ENCODE measurements around the gene ASF1B. TPM values are rescaled to one million over a fixed set of nuclear protein-coding genes. Genes with fewer than 3 reads are reported as not detected.

The ASF1B gene
- polyA plus RNA-seq, 4 donors, result 3.1 to 26.2 (median 10.3) TPM

- peaks cover 0 to 39% (median 5%) of the 10 kb centered on the region in 3 donors for H3K36me3 ChIP-seq (ENCODE audit: control insufficient read depth in 3 of 3, insufficient read depth in 2 of 3, low read depth in 1 of 3, low read length in 3 of 3)
- peak overlapping the region in 2 of 3 donors; percentile 3 to 79 for H3K27ac ChIP-seq (ENCODE audit: low read depth in 1 of 3, low read length in 2 of 3)
- FAIRE-seq, result no peak
- peak overlapping the region in 2 of 3 donors; percentile 62 to 64 for H3K4me3 ChIP-seq (ENCODE audit: low read depth in 1 of 3, low read length in 3 of 3)
- DNase-seq, result no peak
- WGBS, 3 donors, result 16 to 24% (median 18%) methylated on average over 15 of the region's 15 CpGs
- H3K9me3 ChIP-seq (ENCODE audit: control insufficient read depth in 2 of 2, insufficient read depth in 1 of 2, low read depth in 1 of 2, low read length in 1 of 2), result peaks cover 0 to 11% of the 10 kb centered on the region in 2 donors
- no peaks in the 10 kb centered on the region for H3K27me3 ChIP-seq (ENCODE audit: control insufficient read depth in 3 of 3, insufficient read depth in 3 of 3, low read length in 3 of 3)
- H3K4me1 ChIP-seq (ENCODE audit: control insufficient read depth in 3 of 3, insufficient read depth in 2 of 3, low read depth in 1 of 3, low read length in 2 of 3), result peaks cover 0 to 9% (median 0%) of the 10 kb centered on the region in 3 donors
Measured at GRCh38 chr19:14091813-14092462, 44.5 kb downstream of the ASF1B start.

DNA sequence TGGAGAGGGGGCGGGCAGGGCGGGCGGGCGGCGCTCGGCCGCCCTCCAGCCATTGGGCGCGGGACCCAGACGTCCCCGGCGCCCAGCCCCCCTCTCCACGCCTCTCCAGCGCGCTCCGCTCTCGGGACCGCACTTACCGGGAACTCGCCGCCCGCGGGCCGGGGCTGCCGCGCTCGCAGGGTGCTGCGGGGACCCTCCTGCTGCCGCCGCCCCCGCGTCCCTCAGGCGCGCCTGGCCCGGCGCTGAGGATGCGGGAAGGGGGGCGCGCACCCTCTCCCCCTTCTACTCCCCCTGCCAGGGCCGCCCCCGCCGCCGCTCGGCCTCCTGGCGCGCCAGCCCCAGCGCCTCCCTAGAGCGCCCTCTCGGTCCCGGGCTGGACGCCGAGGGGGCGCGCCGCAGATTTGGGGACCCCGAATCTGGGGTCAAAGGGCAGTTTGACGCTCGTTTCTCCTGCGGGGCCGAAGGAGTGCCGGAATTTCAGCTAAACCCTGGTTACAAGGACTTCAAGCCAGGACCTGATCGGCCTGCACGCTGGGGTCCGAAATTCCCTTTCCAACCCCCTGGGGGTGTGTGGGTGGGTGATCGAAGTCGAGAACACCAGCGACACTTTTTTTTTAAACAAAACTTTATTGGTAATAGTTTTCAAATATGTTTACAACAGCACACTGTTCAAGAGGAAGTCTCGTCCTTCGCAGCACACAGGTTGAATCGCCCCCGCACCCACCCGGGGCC is 45.1 kb downstream of the ASF1B start:
- peaks cover 0 to 9% (median 0%) of the 10 kb centered on the region in 3 donors for H3K4me1 ChIP-seq (ENCODE audit: control insufficient read depth in 3 of 3, insufficient read depth in 2 of 3, low read depth in 1 of 3, low read length in 2 of 3)
- peaks cover 0 to 36% (median 5%) of the 10 kb centered on the region in 3 donors for H3K36me3 ChIP-seq (ENCODE audit: control insufficient read depth in 3 of 3, insufficient read depth in 2 of 3, low read depth in 1 of 3, low read length in 3 of 3)
- 0 to 1% (median 0%) methylated on average over 30 to 61 of the region's 72 CpGs for WGBS, 3 donors
- peak overlapping the region; percentile 71 to 85 (median 79) for H3K27ac ChIP-seq (ENCODE audit: low read depth in 1 of 3, low read length in 2 of 3)
- no peak for FAIRE-seq
- H3K27me3 ChIP-seq (ENCODE audit: control insufficient read depth in 3 of 3, insufficient read depth in 3 of 3, low read length in 3 of 3), result no peaks in the 10 kb centered on the region
- peak overlapping the region; percentile 62 to 73 (median 64) for H3K4me3 ChIP-seq (ENCODE audit: low read depth in 1 of 3, low read length in 3 of 3)
- DNase-seq, result peak; percentile 81 to 90
- H3K9me3 ChIP-seq (ENCODE audit: control insufficient read depth in 2 of 2, insufficient read depth in 1 of 2, low read depth in 1 of 2, low read length in 1 of 2), result peaks cover 0 to 11% of the 10 kb centered on the region in 2 donors

DNA sequence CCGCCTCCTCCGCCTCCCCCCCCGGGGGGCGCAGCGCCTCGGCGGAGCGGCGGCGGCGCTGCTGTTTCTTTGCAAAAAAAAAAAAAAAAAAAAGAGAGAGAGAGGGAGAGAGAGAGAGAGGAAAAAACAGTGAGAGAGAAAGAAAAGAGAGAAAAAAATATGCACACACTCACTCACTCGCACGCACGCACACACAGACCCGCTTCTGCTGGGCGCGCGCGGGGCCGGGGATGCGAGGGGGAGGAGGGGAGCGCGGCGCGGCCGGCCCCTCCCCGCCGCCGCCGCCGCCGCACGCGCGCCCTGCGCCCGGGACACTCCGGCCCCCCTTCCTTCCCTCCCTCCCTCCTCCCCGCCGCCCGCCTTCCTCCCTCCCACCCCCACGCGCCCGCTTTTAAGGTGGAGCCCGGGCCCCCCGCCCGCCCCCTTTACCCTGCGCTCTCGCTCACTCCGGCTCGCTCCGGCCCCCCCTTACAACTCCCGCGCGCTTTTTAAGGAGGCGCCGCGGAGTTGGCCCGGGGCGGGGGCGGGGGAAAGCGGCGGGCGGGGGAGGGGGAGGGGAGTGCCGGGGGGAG is 45.8 kb downstream of the ASF1B start, which contains the start of gene SAMD1:
SAMD1 (minus strand) TSS at position 243 of the 572 bp plus-strand sequence.
- DNase-seq, result peak; percentile 74 to 91
- Histone ChIP-seq H3K27me3 (ENCODE audit: control insufficient read depth in 3 of 3, insufficient read depth in 3 of 3, low read length in 3 of 3) (no peaks in the 10 kb centered on the region), H3K36me3 (ENCODE audit: control insufficient read depth in 3 of 3, insufficient read depth in 2 of 3, low read depth in 1 of 3, low read length in 3 of 3) (peaks cover 0 to 33% (median 5%) of the 10 kb centered on the region in 3 donors), H3K27ac (ENCODE audit: low read depth in 1 of 3, low read length in 2 of 3) (peak within 1 kb of the TSS; percentile 71 to 85 (median 79)), H3K4me3 (ENCODE audit: low read depth in 1 of 3, low read length in 3 of 3) (peak within 1 kb of the TSS; percentile 62 to 73 (median 64)), H3K9me3 (ENCODE audit: control insufficient read depth in 2 of 2, insufficient read depth in 1 of 2, low read depth in 1 of 2, low read length in 1 of 2) (peaks cover 0 to 11% of the 10 kb centered on the region in 2 donors), H3K4me1 (ENCODE audit: control insufficient read depth in 3 of 3, insufficient read depth in 2 of 3, low read depth in 1 of 3, low read length in 2 of 3) (peaks cover 0 to 9% (median 0%) of the 10 kb centered on the region in 3 donors)
- FAIRE-seq, result no peak
- WGBS, 3 donors, result 1 to 5% (median 2%) methylated on average over 8 to 53 of the region's 65 CpGs

- WGBS, 3 donors, result 0 to 3% (median 1%) methylated on average over 11 to 142 of the region's 142 CpGs
- FAIRE-seq, result no peak
- DNase-seq, result peak; percentile 54 to 73
- Histone ChIP-seq H3K27ac (ENCODE audit: low read depth in 1 of 3, low read length in 2 of 3) (peak overlapping the region in 2 of 3 donors; percentile 55 to 79), H3K27me3 (ENCODE audit: control insufficient read depth in 3 of 3, insufficient read depth in 3 of 3, low read length in 3 of 3) (no peaks in the 10 kb centered on the region), H3K36me3 (ENCODE audit: control insufficient read depth in 3 of 3, insufficient read depth in 2 of 3, low read depth in 1 of 3, low read length in 3 of 3) (peaks cover 0 to 32% (median 5%) of the 10 kb centered on the region in 3 donors), H3K9me3 (ENCODE audit: control insufficient read depth in 2 of 2, insufficient read depth in 1 of 2, low read depth in 1 of 2, low read length in 1 of 2) (peaks cover 0 to 11% of the 10 kb centered on the region in 2 donors), H3K4me3 (ENCODE audit: low read depth in 1 of 3, low read length in 3 of 3) (peak overlapping the region; percentile 38 to 73 (median 62)), H3K4me1 (ENCODE audit: control insufficient read depth in 3 of 3, insufficient read depth in 2 of 3, low read depth in 1 of 3, low read length in 2 of 3) (peaks cover 0 to 9% (median 0%) of the 10 kb centered on the region in 3 donors)
Measured at GRCh38 chr19:14089662-14090508, 46.5 kb downstream of the ASF1B start.

DNA sequence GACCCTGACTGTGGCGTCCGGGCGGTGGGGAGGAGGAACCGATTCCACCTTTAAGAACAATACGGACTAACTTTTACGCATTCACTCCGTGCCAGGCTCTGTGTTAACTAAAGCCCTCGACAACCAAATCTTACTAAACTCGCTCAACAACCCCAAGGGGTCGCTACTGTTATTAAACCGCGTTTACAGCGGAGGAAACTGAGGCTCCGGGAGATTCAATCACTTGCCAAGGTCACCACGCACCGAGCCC is 47.1 kb downstream of the ASF1B start:
- no peak overlapping the region for H3K27ac ChIP-seq (ENCODE audit: low read depth in 1 of 3, low read length in 2 of 3)
- peak overlapping the region; percentile 30 to 73 (median 62) for H3K4me3 ChIP-seq (ENCODE audit: low read depth in 1 of 3, low read length in 3 of 3)
- H3K27me3 ChIP-seq (ENCODE audit: control insufficient read depth in 3 of 3, insufficient read depth in 3 of 3, low read length in 3 of 3), result no peaks in the 10 kb centered on the region
- peaks cover 0 to 9% (median 0%) of the 10 kb centered on the region in 3 donors for H3K4me1 ChIP-seq (ENCODE audit: control insufficient read depth in 3 of 3, insufficient read depth in 2 of 3, low read depth in 1 of 3, low read length in 2 of 3)
- DNase-seq, result no peak
- 20 to 27% (median 24%) methylated on average over 16 of the region's 16 CpGs for WGBS, 3 donors
- peaks cover 0 to 11% of the 10 kb centered on the region in 2 donors for H3K9me3 ChIP-seq (ENCODE audit: control insufficient read depth in 2 of 2, insufficient read depth in 1 of 2, low read depth in 1 of 2, low read length in 1 of 2)
- H3K36me3 ChIP-seq (ENCODE audit: control insufficient read depth in 3 of 3, insufficient read depth in 2 of 3, low read depth in 1 of 3, low read length in 3 of 3), result peaks cover 0 to 30% (median 5%) of the 10 kb centered on the region in 3 donors
- FAIRE-seq, result no peak

DNA sequence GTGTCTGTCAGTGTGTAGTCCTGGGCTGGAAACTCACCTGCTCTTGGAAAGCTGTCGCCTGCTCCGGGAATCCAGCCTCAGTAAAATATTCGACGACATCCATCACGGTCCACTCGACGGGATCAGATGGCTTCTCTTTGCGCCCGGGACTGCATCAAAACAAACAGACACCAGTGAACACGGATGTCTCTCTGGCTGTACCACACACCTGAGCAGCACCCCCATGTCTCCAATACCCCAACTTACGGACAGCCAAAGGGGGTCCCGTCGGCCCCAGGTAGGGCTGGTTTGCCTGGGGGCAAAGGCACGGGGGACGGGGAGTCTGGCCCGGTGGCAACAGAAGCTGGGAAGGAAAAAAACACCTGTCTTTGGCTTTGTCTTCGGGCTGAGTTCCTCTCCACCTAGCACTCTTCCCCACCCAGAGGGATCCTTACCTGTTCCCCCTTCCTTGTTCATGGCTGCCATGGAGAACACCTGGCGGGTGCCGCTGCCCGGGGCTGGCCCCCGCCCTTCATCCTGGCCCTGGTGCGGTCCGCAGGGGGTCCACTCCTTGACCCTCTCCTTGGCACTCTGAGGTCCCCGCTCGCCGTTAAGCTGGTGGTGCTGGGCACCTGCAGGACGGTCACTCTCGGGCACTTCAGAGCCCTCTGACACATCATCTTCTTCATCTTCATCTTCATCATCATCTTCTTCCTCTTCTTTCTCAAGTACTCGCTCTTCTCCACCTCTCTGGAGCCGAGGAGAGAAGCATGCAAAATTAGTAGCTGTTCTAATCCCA is 47.6 kb downstream of the ASF1B start:
- Histone ChIP-seq H3K4me1 (ENCODE audit: control insufficient read depth in 3 of 3, insufficient read depth in 2 of 3, low read depth in 1 of 3, low read length in 2 of 3) (peaks cover 0 to 9% (median 0%) of the 10 kb centered on the region in 3 donors), H3K27ac (ENCODE audit: low read depth in 1 of 3, low read length in 2 of 3) (no peak overlapping the region), H3K27me3 (ENCODE audit: control insufficient read depth in 3 of 3, insufficient read depth in 3 of 3, low read length in 3 of 3) (no peaks in the 10 kb centered on the region), H3K36me3 (ENCODE audit: control insufficient read depth in 3 of 3, insufficient read depth in 2 of 3, low read depth in 1 of 3, low read length in 3 of 3) (peaks cover 0 to 29% (median 5%) of the 10 kb centered on the region in 3 donors), H3K9me3 (ENCODE audit: control insufficient read depth in 2 of 2, insufficient read depth in 1 of 2, low read depth in 1 of 2, low read length in 1 of 2) (peaks cover 0 to 9% of the 10 kb centered on the region in 2 donors), H3K4me3 (ENCODE audit: low read depth in 1 of 3, low read length in 3 of 3) (peak overlapping the region; percentile 30 to 73 (median 62))
- no peak for DNase-seq
- FAIRE-seq, result no peak
- WGBS, 3 donors, result 89% methylated on average over 28 to 30 of the region's 30 CpGs

DNA sequence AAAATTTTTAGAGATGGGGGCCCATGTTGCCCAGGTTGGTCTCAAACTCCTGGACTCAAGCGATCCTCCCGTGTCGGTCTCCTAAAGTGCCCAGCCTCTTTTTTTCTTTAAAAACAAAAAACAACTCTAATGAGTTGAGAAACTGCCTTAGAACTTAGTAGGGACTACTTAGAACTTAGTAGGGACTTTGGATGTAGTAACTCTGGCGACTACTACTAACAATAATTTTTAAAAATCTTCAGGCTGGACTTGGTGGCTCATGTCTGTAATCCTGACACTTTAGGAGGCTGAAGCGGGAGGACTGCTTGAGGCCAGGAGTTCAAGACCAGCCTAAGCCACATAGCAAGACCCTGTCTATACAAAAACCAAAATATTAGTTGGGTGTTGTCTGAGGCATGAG is 50.3 kb downstream of the ASF1B start:
- 74 to 84% (median 75%) methylated on average over 5 of the region's 5 CpGs for WGBS, 3 donors
- Histone ChIP-seq H3K27ac (ENCODE audit: low read depth in 1 of 3, low read length in 2 of 3) (no peak overlapping the region), H3K36me3 (ENCODE audit: control insufficient read depth in 3 of 3, insufficient read depth in 2 of 3, low read depth in 1 of 3, low read length in 3 of 3) (peaks cover 0 to 28% (median 5%) of the 10 kb centered on the region in 3 donors), H3K4me3 (ENCODE audit: low read depth in 1 of 3, low read length in 3 of 3) (no peak overlapping the region), H3K27me3 (ENCODE audit: control insufficient read depth in 3 of 3, insufficient read depth in 3 of 3, low read length in 3 of 3) (no peaks in the 10 kb centered on the region), H3K4me1 (ENCODE audit: control insufficient read depth in 3 of 3, insufficient read depth in 2 of 3, low read depth in 1 of 3, low read length in 2 of 3) (peaks cover 0 to 12% (median 0%) of the 10 kb centered on the region in 3 donors), H3K9me3 (ENCODE audit: control insufficient read depth in 2 of 2, insufficient read depth in 1 of 2, low read depth in 1 of 2, low read length in 1 of 2) (no peaks in the 10 kb centered on the region)
- FAIRE-seq (no peak), DNase-seq (no peak)

Data from small intestine (tissue), 7 donors.